GM21576 (cell line): Measurements from ENCODE around the gene PDCD1.
A peak's percentile ranks its signal among the peaks of the same experiment; 100 is the strongest.
"Not testable (repeated sequence)": the region's sequence is repeated elsewhere in the genome, so short reads cannot be mapped to it uniquely, and the experiment has no call there.

ENCODE experiments used
- ATAC-seq: cut with Tn5 transposase; IDR thresholded peaks from one replicate; pipeline ENCODE4 v1.9.1; 2021; ENCODE audit warnings: mild to moderate bottlenecking, moderate library complexity; ENCODE audit not compliant: unreplicated experiment

PDCD1 gene

GRCh38 chr2:241858206-241859016 lies at the start of gene PDCD1:
Gene PDCD1, minus strand, starts transcription at chr2:241858894. Its CDS starts 56 bp downstream, at chr2:241858838.
- peak; percentile 35 for ATAC-seq

- not testable (repeated sequence) for ATAC-seq
Observed at GRCh38 chr2:241907831-241908230, 49.1 kb upstream of the PDCD1 start.

- ATAC-seq = no peak
Observed at GRCh38 chr2:241906826-241907570, 48.3 kb upstream of the PDCD1 start.

- ATAC-seq = not testable (repeated sequence)
Observed at GRCh38 chr2:241906378-241906770, 47.7 kb upstream of the PDCD1 start.

GRCh38 chr2:241905716-241906377 lies 47.2 kb upstream of the PDCD1 start:
- ATAC-seq = no peak

- no peak for ATAC-seq
Observed at GRCh38 chr2:241904791-241905710, 46.4 kb upstream of the PDCD1 start.

- no peak for ATAC-seq
Observed at GRCh38 chr2:241904011-241904718, 45.5 kb upstream of the PDCD1 start.

GRCh38 chr2:241903121-241904010 lies 44.7 kb upstream of the PDCD1 start:
- no peak for ATAC-seq

- no peak for ATAC-seq
Observed at GRCh38 chr2:241902357-241902991, 43.8 kb upstream of the PDCD1 start.

GRCh38 chr2:241901500-241902351 lies 43.0 kb upstream of the PDCD1 start:
- ATAC-seq = no peak

- no peak for ATAC-seq
Observed at GRCh38 chr2:241901018-241901380, 42.3 kb upstream of the PDCD1 start.

- no peak for ATAC-seq
Observed at GRCh38 chr2:241900251-241901017, 41.7 kb upstream of the PDCD1 start.

GRCh38 chr2:241898463-241899270 lies 40.0 kb upstream of the PDCD1 start:
- ATAC-seq = no peak

GRCh38 chr2:241897231-241897916 lies 38.7 kb upstream of the PDCD1 start:
- ATAC-seq = no peak

GRCh38 chr2:241896746-241897201 lies 38.1 kb upstream of the PDCD1 start:
- ATAC-seq = no peak
